ENCODE data around the gene DCBLD1. TPM values are rescaled to one million over a fixed set of nuclear protein-coding genes. Genes with fewer than 3 reads are reported as not detected.

The DCBLD1 gene
- total RNA-seq, 1 donor from 2014 or later: 9.1 TPM

GRCh38 chr6:117481926-117482239 is 591 bp upstream of the DCBLD1 start:
- H3K36me3 Mint-ChIP-seq (ENCODE audit: low read depth): no peaks in the 10 kb centered on the region

GRCh38 chr6:117483004-117483644 is 650 bp downstream of the DCBLD1 start:
- H3K36me3 Mint-ChIP-seq (ENCODE audit: low read depth): peaks cover 5% of the 10 kb centered on the region
- H3K9me3 Mint-ChIP-seq: peaks cover 3% of the 10 kb centered on the region
- peaks cover 31% of the 10 kb centered on the region for H3K27me3 Mint-ChIP-seq (ENCODE audit: low read depth)
- H3K4me3 Mint-ChIP-seq: peak overlapping the region; percentile 95
- TF ChIP-seq CTCF (conservative IDR thresholded peaks at IDR 0.05): no peak
- DNase-seq (ENCODE audit: low read depth, low spot score): peak; percentile 60
- H3K4me1 Mint-ChIP-seq: peaks cover 26% of the 10 kb centered on the region
- peak overlapping the region; percentile 69 for H3K27ac Mint-ChIP-seq (ENCODE audit: unreplicated experiment)

More at GRCh38 chr6:117481926-117482239, 591 bp upstream of the DCBLD1 start:
- no peak for TF ChIP-seq CTCF (conservative IDR thresholded peaks at IDR 0.05)
- H3K27me3 Mint-ChIP-seq (ENCODE audit: low read depth): peaks cover 31% of the 10 kb centered on the region
- H3K9me3 Mint-ChIP-seq: no peaks in the 10 kb centered on the region
- DNase-seq (ENCODE audit: low read depth, low spot score): no peak
- H3K27ac Mint-ChIP-seq (ENCODE audit: unreplicated experiment): no peak overlapping the region
- peaks cover 26% of the 10 kb centered on the region for H3K4me1 Mint-ChIP-seq
- peak overlapping the region; percentile 70 for H3K4me3 Mint-ChIP-seq

GRCh38 chr6:117483645-117484016 is 1.2 kb downstream of the DCBLD1 start:
- DNase-seq (ENCODE audit: low read depth, low spot score): no peak
- Mint-ChIP-seq H3K4me3 (peak overlapping the region; percentile 95), H3K27ac (ENCODE audit: unreplicated experiment) (no peak overlapping the region), H3K9me3 (peaks cover 3% of the 10 kb centered on the region), H3K27me3 (ENCODE audit: low read depth) (peaks cover 31% of the 10 kb centered on the region), H3K4me1 (peaks cover 25% of the 10 kb centered on the region), H3K36me3 (ENCODE audit: low read depth) (peaks cover 5% of the 10 kb centered on the region)
- no peak for TF ChIP-seq CTCF (conservative IDR thresholded peaks at IDR 0.05)

GRCh38 chr6:117484052-117484646 is 1.7 kb downstream of the DCBLD1 start:
- no peak for TF ChIP-seq CTCF (conservative IDR thresholded peaks at IDR 0.05)
- Mint-ChIP-seq H3K4me3 (peak overlapping the region; percentile 95), H3K27me3 (ENCODE audit: low read depth) (peaks cover 31% of the 10 kb centered on the region), H3K9me3 (peaks cover 3% of the 10 kb centered on the region), H3K4me1 (peaks cover 22% of the 10 kb centered on the region), H3K36me3 (ENCODE audit: low read depth) (peaks cover 5% of the 10 kb centered on the region), H3K27ac (ENCODE audit: unreplicated experiment) (no peak overlapping the region)
- DNase-seq (ENCODE audit: low read depth, low spot score): no peak

GRCh38 chr6:117485433-117485832 is 3.0 kb downstream of the DCBLD1 start:
- H3K9me3 Mint-ChIP-seq: peaks cover 3% of the 10 kb centered on the region
- no peak overlapping the region for H3K27ac Mint-ChIP-seq (ENCODE audit: unreplicated experiment)
- peaks cover 22% of the 10 kb centered on the region for H3K4me1 Mint-ChIP-seq
- peaks cover 27% of the 10 kb centered on the region for H3K27me3 Mint-ChIP-seq (ENCODE audit: low read depth)
- peak overlapping the region; percentile 95 for H3K4me3 Mint-ChIP-seq
- peaks cover 5% of the 10 kb centered on the region for H3K36me3 Mint-ChIP-seq (ENCODE audit: low read depth)
- TF ChIP-seq CTCF (conservative IDR thresholded peaks at IDR 0.05): no peak
- DNase-seq (ENCODE audit: low read depth, low spot score): no peak

Measured in neural crest cell (in vitro differentiated cells).